ENCODE data around the gene PCDH15. TPM values are rescaled to one million over a fixed set of nuclear protein-coding genes. Genes with fewer than 3 reads are reported as not detected.

The PCDH15 gene
- total and polyA plus RNA-seq, 9 of the 15 experiments (the other 6 are each of a cell fraction or from before 2014, with no cell fraction given), result not detected

DNA sequence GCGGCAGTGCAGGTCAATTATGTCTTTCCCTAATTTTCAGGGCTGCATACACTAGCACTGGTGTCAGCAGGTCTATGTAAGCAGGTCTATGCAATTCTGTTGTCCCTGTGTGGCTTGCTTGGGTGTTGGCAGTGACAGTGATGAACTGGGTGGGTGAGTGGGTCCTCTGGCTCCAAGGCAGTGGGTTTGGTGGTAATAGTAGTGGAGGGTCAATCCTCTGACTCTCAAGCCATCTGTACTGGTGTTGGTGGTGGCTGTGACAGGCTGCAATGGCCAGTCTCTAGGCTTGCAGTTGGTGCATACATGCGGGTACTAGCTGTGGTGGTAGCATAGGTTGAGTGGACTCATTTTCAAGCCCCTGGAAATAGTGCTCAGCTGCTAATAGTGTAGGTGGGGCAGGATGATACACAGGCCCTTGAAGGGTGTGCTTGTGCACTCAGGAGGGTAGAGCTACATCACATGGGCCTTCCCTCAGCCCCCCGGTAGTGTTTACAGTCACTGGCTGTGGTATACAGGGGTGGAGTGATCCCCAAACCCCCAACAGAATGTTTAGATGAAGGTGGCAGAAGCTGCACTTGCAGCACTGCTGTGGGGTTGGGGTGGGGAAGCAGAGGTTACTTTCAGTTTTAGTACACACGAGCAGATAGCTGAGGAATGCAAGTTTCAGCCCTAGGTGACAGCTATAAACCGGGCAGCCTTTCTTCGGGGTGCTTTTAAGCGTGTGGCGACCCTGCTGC is 331.3 kb downstream of the PCDH15 start (continued):
- TF ChIP-seq, protein P1, sequence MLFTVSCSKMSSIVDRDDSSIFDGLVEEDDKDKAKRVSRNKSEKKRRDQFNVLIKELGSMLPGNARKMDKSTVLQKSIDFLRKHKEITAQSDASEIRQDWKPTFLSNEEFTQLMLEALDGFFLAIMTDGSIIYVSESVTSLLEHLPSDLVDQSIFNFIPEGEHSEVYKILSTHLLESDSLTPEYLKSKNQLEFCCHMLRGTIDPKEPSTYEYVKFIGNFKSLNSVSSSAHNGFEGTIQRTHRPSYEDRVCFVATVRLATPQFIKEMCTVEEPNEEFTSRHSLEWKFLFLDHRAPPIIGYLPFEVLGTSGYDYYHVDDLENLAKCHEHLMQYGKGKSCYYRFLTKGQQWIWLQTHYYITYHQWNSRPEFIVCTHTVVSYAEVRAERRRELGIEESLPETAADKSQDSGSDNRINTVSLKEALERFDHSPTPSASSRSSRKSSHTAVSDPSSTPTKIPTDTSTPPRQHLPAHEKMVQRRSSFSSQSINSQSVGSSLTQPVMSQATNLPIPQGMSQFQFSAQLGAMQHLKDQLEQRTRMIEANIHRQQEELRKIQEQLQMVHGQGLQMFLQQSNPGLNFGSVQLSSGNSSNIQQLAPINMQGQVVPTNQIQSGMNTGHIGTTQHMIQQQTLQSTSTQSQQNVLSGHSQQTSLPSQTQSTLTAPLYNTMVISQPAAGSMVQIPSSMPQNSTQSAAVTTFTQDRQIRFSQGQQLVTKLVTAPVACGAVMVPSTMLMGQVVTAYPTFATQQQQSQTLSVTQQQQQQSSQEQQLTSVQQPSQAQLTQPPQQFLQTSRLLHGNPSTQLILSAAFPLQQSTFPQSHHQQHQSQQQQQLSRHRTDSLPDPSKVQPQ (CRISPR knock-in tag; IDR thresholded peaks at IDR 0.05; ENCODE audit: borderline replicate concordance), result no peak
- TF ChIP-seq ZNF174 (CRISPR knock-in tag; IDR thresholded peaks at IDR 0.05), result no peak
- TF ChIP-seq FOXO4 (CRISPR knock-in tag; IDR thresholded peaks at IDR 0.05), result no peak
- no peak for TF ChIP-seq ZNF668 (CRISPR knock-in tag; IDR thresholded peaks at IDR 0.05)
- TF ChIP-seq ZBTB2 (IDR thresholded peaks at IDR 0.05), result no peak
- no peak for TF ChIP-seq RAD21 (CRISPR knock-in tag; conservative IDR thresholded peaks at IDR 0.05 in 1 of 2, IDR thresholded peaks at IDR 0.05 in 1 of 2)
- no peak for TF ChIP-seq ZC3H8 (IDR thresholded peaks at IDR 0.05)
- no peak for TF ChIP-seq RREB1 (CRISPR knock-in tag; IDR thresholded peaks at IDR 0.05)
- no peak for TF ChIP-seq GTF2F1 (IDR thresholded peaks at IDR 0.05; ENCODE audit: low read depth, low read length)

Data from K562 (cell line).